Measurements from ENCODE around the gene PAK6.
A peak's percentile ranks its signal among the peaks of the same experiment; 100 is the strongest.

The PAK6 gene

GRCh38 chr15:40320409-40320808 lies 81.5 kb downstream of the PAK6 start:
- H3K4me1 ChIP-seq (ENCODE audit: control insufficient read depth in 1 of 2, insufficient read depth in 1 of 2, low read depth in 1 of 2, low read length in 1 of 2), result peaks cover 21 to 33% of the 10 kb centered on the region in 2 experiments
- H3K27me3 ChIP-seq, result peaks cover 5% of the 10 kb centered on the region
- H3K27ac ChIP-seq, result no peak overlapping the region
- no peak for TF ChIP-seq CTCF (IDR thresholded peaks at IDR 0.05)
- H3K36me3 ChIP-seq, result no peaks in the 10 kb centered on the region
- no peak overlapping the region for H3K4me3 ChIP-seq (ENCODE audit: low read depth in 1 of 2, low read length in 1 of 2)
- no peaks in the 10 kb centered on the region for H3K9me3 ChIP-seq

GRCh38 chr15:40320931-40321371 lies 82.1 kb downstream of the PAK6 start:
- TF ChIP-seq CTCF (IDR thresholded peaks at IDR 0.05), result peak; percentile 93
- H3K36me3 ChIP-seq, result no peaks in the 10 kb centered on the region
- peaks cover 27 to 38% of the 10 kb centered on the region in 2 experiments for H3K4me1 ChIP-seq (ENCODE audit: control insufficient read depth in 1 of 2, insufficient read depth in 1 of 2, low read depth in 1 of 2, low read length in 1 of 2)
- H3K4me3 ChIP-seq (ENCODE audit: low read depth in 1 of 2, low read length in 1 of 2), result no peak overlapping the region
- peak overlapping the region; percentile 22 for H3K27ac ChIP-seq
- no peaks in the 10 kb centered on the region for H3K27me3 ChIP-seq
- no peaks in the 10 kb centered on the region for H3K9me3 ChIP-seq

GRCh38 chr15:40322531-40323238 lies 83.8 kb downstream of the PAK6 start:
- Histone ChIP-seq H3K27me3 (no peaks in the 10 kb centered on the region), H3K4me3 (ENCODE audit: low read depth in 1 of 2, low read length in 1 of 2) (peak overlapping the region; percentile 59 to 76), H3K36me3 (no peaks in the 10 kb centered on the region), H3K4me1 (ENCODE audit: control insufficient read depth in 1 of 2, insufficient read depth in 1 of 2, low read depth in 1 of 2, low read length in 1 of 2) (peaks cover 18 to 36% of the 10 kb centered on the region in 2 experiments), H3K27ac (peak overlapping the region; percentile 86), H3K9me3 (no peaks in the 10 kb centered on the region)
- no peak for TF ChIP-seq CTCF (IDR thresholded peaks at IDR 0.05)

DNA sequence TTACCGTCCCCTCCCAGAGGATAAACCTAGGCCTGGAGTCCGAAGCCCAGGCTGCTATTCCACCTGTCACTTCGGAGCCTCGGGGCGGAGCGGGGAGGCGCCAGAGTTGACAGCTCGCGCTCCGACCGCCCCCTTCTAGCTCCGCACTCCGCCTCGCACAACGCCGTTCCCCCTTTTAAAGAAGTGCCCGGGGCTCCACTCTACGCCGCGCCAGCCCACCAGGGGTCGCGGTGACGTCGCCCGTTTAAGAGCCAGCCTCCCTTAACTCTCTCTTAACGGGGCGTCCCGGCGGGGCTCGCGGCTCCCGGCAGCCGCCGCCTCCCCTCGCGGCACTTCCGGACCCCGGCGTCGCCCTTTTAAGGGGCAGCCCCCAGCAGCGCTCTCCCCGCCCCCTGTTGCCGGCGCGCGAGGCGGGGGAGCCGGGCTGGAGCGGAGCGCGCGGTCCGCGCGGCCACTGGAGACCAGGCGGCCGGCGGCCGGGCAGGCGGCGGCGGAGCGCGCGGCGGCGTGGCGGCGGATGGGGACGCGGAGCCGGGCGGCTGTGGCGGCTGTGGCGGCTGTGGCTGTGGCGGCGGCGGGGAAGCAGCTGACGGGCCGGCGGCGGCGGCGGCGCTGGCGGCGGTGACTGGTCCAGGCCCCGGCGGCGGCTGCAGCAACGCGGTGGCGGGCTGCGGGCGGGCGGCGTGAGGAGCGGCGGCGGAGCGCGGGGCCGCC lies 84.5 kb downstream of the PAK6 start, which contains the start of gene INAFM2:
INAFM2 (plus strand) TSS at position 454 of the 714 bp plus-strand sequence. CDS start 364 bp downstream, outside the sequence.
- no peaks in the 10 kb centered on the region for H3K27me3 ChIP-seq
- H3K9me3 ChIP-seq, result no peaks in the 10 kb centered on the region
- H3K36me3 ChIP-seq, result no peaks in the 10 kb centered on the region
- H3K27ac ChIP-seq, result peak within 1 kb of the TSS; percentile 86
- peaks cover 18 to 36% of the 10 kb centered on the region in 2 experiments for H3K4me1 ChIP-seq (ENCODE audit: control insufficient read depth in 1 of 2, insufficient read depth in 1 of 2, low read depth in 1 of 2, low read length in 1 of 2)
- peak within 1 kb of the TSS; percentile 78 to 80 for H3K4me3 ChIP-seq (ENCODE audit: low read depth in 1 of 2, low read length in 1 of 2)
- peak; percentile 84 for TF ChIP-seq CTCF (IDR thresholded peaks at IDR 0.05)

GRCh38 chr15:40323953-40324937 lies 85.4 kb downstream of the PAK6 start:
- no peak for TF ChIP-seq CTCF (IDR thresholded peaks at IDR 0.05)
- Histone ChIP-seq H3K27me3 (no peaks in the 10 kb centered on the region), H3K36me3 (no peaks in the 10 kb centered on the region), H3K9me3 (no peaks in the 10 kb centered on the region), H3K4me3 (ENCODE audit: low read depth in 1 of 2, low read length in 1 of 2) (peak overlapping the region; percentile 78 to 80), H3K4me1 (ENCODE audit: control insufficient read depth in 1 of 2, insufficient read depth in 1 of 2, low read depth in 1 of 2, low read length in 1 of 2) (peaks cover 18 to 36% of the 10 kb centered on the region in 2 experiments), H3K27ac (peak overlapping the region; percentile 86)

Measured in neutrophil (primary cell).